GM08714 (cell line): Measurements from ENCODE around the gene PHLDA2.
A peak's percentile ranks its signal among the peaks of the same experiment; 100 is the strongest.

Experiments
- H3K4me3 ChIP-seq: fragments of 200-500 bp; sonication (Bioruptor generic); 2 replicates; pipeline ENCODE4 v1.5.1; 2014; ENCODE audit warnings: mild to moderate bottlenecking, low read length, inconsistent platforms
- ZNF274 ChIP-seq: IDR thresholded peaks from 2 replicates; pipeline ENCODE4 v1.6.1; 2012; ENCODE audit warnings: mild to moderate bottlenecking, low read depth, low read length

PHLDA2 gene

DNA sequence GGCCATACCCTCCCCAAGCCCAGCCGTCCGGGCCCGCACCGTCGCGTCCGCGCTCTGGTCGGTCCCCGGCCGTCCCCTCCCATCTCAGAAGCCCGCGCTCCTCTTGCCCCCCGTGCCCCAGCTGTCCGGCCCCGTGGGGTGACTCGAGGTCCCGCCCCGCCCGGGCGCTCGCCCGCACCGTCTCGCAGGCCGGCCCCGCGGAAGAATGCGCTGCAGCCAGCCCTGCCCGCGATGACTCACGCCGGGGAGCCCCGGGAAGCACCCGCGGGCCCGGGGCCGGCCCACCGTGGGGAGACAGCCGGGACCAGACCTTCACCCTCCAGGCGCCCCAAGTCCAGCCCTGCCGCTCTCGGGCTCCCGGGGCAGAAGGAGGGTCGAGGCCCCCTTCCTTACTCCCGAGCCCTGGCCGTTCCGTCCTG is 320 bp upstream of the PHLDA2 start:
- peak overlapping the region; percentile 26; the same call in 1 of the 2 replicates for H3K4me3 ChIP-seq
- TF ChIP-seq ZNF274: no peak

DNA sequence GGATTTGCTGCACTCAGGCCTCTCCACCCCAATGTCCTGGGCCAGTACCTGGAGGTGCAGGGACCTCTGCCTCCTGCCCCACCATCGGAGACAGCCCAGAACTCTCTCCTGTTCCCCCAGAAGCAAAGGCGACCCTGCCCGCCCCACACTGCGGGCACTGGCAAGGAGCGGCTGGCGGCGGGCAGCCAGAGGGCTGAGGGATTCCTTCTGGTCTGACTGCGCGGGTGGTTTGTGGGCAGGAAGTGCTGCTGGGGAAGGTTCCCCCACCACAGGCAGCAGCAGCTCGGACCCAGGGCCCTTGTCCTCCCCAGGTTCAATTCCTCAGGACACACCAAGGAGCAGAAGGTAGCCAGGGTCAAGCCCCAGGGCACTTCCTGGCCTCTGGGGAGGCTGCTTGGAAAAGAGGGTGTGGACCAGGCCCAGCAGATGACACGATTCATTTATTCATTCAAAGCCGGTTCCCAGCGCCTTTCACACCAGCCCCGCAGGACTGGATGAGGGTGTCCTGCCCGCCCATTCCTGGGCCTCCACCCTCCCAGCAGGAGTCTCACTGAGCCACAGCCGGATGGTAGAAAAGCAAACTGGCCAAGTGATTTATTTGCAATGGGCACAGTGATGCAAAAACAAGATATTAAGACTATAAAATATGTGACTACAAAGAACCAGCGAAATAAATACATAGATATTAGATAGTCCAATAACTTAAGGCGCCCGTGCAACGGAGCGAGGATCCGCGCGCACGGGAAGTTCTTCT is 1.2 kb downstream of the PHLDA2 start:
- H3K4me3 ChIP-seq: no peak overlapping the region
- TF ChIP-seq ZNF274: no peak

DNA sequence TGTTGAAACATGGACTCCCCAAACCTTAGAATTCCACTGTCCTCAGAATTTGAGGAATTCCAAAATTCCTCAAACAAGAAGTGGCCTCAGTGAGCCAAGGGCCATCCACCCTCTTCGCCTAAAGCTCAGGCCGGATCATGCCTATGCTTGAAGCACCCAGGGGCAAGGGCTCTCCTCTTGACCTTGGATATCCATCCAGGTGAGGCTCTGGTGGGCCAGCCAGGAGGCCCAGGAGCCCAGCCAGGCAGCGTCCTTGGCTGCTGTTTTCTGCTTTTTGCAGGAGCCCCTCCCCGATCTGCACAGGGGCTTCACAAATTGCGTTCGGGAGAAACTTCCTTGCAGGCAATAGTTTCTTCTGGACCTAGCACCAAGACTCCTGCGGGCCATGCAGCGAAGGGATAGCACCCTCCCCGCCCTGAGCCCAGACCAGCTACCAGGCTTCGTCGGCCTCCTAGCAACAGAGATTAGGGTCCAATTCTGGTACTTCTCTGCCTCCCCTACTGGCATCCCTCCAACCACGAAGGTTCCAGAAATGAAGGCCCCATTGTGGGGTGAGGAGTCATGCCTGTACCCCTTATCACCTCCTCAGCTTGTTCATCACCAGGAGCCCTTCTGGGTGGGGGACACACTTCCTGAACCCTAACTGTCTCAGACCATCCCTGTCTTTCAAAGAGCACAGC is 2.0 kb downstream of the PHLDA2 start:
- no peak overlapping the region for H3K4me3 ChIP-seq
- TF ChIP-seq ZNF274: no peak

DNA sequence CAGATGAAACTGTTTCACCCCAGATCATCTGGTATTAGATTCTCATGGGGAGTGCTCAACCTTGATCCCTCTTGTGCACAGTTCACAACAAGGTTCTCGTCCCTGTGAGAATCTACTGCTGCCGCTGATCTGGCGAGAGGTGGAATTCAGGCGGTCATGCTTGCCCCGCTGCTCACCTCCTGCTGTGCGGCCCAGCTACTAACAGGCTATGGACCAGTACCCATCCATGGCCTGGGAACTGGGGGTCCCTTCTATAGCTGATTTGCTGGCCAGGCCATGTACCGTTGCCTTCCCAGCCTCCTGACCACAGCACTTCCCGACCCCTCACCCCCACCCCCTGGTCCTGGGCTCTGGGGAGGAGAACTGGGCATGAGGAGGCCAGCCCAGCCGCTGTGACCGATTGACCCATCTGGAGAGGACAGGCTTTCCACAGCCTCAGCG is 2.6 kb downstream of the PHLDA2 start:
- no peak for TF ChIP-seq ZNF274
- no peak overlapping the region for H3K4me3 ChIP-seq

DNA sequence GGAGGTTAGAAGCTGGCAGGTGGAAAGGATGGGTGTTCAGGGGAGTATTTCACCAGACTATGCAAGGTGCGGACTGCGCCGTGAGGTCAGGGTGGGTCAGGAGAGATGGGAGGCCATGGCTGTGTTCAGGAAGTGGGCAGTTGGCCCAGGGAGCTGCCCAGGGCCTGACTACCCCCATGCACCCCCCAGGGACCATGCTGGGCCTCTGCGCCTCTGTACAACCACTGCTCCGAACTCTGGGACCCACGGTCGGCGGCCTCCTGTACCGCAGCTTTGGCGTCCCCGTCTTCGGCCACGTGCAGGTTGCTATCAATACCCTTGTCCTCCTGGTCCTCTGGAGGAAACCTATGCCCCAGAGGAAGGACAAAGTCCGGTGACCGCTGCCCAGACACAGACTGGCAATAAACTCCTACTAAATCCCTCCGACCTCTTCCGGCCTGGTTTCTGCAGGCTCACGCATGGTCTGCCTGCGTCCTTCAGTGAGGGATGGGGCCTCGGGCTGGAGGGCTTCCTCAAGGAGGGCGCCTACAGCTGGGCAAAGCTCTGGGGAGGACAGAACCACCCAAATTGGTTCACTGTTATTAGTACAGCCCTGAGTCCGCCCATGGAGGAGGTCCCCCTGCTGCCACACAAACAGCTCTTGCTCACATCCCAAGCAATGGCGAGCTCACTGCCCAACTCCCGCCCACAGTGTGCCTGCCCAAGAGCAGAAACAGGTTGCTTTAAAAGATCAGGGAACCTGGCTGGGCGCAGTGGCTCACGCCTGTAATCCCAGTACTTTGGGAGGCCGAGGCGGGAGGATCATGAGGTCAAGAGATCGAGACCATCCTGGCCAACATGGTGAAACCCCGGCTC is 4.2 kb downstream of the PHLDA2 start:
- no peak overlapping the region for H3K4me3 ChIP-seq
- no peak for TF ChIP-seq ZNF274

DNA sequence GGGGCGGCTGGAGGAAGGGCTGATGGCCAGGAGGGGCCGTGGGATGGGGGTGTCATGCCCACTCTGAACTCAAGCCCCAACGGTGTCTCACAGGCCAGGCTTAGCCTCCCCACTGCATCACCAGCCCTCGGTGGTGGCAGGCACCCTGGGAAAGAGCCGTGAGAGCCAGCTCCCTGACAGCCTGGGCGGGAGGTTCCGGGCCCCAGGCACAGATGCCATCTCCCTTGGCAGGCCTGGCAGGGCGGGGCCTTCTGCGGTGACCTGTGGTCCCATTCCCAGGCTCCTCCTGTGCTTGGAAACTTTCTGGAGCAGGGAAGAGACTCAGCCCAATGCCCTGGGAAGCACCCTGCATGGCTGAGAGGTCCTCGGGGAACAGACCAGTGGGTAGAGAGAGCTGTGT is 4.8 kb downstream of the PHLDA2 start:
- H3K4me3 ChIP-seq: no peak overlapping the region
- no peak for TF ChIP-seq ZNF274

DNA sequence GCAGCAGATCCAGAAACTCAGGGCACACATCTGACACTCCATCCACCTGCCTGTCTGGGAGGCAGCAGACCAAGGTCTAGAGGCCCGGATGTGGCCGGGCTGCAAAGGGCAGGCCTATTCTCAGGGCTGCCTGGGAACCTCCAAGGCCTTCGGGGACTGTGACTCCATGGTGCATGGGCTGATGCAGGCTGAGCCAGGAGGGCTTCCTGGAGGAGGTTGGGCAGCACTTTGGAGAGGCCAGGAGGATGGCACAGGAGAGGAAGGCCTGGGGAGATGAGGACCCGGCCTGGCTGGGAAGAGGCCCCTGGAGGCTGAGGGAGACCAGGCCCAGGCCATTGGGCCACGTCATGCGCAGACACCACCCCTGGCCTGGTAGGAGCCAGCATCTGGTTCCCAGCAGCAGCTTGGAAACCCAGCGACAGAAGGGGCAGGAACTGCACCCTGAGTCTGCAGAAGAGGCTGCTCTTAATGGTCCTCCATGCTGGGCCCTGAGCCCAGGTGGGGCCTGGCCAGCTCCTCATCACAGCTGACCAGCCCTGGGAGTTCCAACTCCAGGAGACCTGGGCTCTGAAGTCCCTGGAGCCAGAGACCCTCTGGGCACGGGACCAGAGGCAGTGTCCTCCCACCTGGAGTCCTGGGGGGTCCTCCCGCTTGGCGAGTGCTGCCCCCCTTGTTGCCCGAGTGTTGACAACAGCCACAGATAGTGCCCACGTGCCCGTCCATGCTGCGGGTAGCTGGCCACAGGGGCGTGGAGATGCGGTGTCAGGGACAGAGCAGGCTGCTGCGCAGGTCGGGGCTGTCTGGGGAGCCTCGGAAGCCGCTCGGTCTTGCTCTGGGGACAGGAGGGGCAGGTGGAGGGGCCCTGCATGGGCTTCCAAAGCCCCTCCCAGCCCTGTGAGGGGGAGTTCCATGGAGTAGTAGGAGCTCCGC is 5.5 kb downstream of the PHLDA2 start:
- TF ChIP-seq ZNF274: no peak
- H3K4me3 ChIP-seq: no peak overlapping the region

DNA sequence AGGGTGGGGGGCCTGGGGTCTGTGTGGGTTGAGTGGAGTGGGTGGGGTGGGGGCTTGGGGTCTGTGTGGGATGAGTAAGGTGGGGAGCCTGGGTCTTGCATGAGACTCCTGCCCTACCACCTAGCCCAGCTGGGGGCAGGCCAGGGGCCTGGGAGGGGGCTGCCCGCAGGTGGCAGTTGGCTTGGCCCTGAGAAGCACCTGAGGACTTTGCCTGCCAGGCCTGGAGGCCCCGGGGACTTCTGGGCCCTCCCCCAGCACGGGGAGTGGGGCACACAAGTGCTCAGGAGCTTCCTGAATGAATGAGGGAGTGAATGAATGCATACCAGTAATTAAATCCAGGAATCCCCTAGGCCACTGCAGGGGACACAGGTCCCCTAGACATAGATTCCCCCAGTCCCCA is 6.6 kb downstream of the PHLDA2 start:
- H3K4me3 ChIP-seq: no peak overlapping the region
- TF ChIP-seq ZNF274: no peak

DNA sequence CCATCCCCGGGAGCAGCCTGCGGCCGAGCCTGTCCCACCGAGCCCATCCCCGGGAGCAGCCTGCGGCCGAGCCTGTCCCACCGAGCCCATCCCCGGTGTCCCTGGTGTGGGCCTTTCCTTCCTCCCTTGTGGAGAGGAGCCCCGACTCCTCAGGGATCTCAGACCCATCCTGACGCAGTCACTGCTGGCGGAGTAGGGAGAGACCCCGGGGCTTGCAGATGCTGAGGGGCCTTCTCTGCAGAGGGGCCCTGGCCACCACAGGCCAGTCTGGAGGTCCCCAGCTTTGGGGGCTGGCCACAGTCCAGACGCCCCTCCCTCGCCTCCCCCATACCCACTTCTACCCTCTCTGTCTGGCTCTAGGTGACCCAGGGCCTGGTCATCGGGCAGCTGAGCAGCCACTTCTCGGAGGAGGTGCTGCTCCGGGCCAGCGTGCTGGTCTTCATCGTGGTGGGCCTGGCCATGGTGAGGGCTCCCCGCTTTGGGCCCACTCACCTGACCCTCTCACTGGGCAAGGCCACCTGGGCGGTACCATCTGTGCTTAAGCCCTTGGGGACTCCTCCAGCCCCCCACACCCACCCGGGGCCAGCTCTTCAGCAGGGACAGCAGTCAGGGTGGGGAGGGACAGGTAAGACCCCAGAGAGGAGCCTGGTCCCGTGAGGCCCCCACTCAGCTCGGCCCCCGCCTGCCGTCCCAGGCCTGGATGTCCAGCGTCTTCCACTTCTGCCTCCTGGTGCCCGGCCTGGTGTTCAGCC is 7.3 kb downstream of the PHLDA2 start:
- no peak for TF ChIP-seq ZNF274
- no peak overlapping the region for H3K4me3 ChIP-seq

DNA sequence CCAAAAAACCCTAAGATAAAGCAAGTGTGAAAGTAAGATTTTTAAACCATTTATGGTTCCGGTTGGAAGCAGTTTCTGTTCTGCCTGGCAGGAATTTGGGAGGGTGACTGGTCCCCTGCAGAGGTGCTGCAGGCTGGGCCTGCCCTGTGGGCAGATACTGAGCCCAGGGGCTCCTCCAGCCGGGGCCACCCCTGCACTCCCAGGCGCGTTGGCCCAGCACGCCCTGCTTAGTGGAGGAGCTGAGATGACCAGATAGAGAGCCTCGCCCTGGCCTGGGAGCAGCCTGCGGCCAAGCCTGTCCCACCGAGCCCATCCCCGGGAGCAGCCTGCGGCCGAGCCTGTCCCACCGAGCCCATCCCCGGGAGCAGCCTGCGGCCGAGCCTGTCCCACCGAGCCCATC is 8.0 kb downstream of the PHLDA2 start:
- no peak overlapping the region for H3K4me3 ChIP-seq
- TF ChIP-seq ZNF274: no peak

DNA sequence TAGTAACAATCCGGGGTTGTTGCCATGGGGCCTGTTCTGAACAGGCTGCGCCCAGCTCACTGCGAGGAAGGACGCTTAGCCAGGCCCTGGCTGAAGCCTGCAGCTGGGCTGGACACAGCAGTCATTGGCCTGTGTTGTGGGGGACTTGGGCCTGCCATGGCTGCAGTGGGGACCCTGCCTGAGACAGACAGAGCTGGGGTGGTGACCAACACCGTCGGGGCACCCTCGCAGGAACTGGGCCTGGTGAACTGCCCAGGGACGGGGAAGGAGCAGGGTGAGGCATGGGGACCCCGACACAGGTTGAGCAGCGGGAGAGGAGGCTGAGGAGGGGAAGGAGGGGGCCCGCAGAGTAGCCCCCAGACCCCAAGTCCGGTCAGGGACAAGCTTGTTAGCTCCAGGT is 8.9 kb downstream of the PHLDA2 start:
- TF ChIP-seq ZNF274: no peak
- H3K4me3 ChIP-seq: no peak overlapping the region

DNA sequence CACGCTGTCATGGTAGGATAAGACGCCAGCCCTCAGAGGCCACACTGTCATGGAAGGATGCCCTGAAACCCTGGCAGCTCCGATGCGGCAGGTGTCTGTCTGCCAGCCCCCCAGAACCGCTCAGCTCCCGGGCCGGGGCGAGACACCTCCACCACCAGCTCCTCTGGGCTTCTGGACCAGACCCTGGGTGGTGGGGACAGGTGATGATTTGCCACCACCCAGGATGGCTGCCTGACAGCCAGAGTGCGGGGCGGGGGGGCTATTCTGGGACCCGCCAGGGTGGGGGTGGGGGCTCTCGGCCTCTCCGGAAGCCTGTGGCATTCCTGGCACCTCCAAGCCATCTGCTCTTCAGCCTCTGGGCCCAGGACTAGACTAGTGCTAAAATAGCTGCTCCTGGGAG is 9.4 kb downstream of the PHLDA2 start:
- no peak overlapping the region for H3K4me3 ChIP-seq
- TF ChIP-seq ZNF274: no peak

DNA sequence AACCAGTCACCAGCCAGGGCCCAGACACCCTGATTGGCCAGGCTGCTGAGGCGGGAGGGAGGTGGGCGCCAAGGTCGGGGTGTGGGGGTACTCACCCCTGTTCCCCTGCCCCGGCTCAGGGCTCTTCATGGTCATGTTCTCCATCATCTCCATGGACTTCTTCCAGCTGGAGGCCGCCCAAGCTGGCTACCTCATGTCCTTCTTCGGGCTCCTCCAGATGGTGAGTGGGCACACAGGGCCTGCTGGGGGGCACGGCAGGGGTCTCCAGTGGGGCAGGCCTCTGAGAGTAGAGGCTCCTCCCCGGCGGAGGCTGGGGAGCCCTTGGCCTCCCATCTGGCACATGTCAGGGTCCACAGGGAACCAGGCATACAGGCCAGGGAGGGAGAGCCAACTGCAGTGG is 10.0 kb downstream of the PHLDA2 start:
- no peak for TF ChIP-seq ZNF274

More for the DNA sequence above, 10.0 kb downstream of the PHLDA2 start:
- H3K4me3 ChIP-seq: no peak overlapping the region
